NB4 (cell line): ENCODE data around the gene ATG4C.

ENCODE experiments used
- CTCF ChIP-seq: IDR thresholded peaks from one replicate; pipeline ENCODE4 v1.5.1; 2012; ENCODE audit warnings: low read depth, low read length
- MYC ChIP-seq: IDR thresholded peaks from 2 replicates; pipeline ENCODE4 v1.6.1; 2011; ENCODE audit warnings: low read depth, low read length
- POLR2A ChIP-seq: IDR thresholded peaks from 2 replicates; pipeline ENCODE4 v1.6.1; 2011; ENCODE audit warnings: mild to moderate bottlenecking; ENCODE audit not compliant: insufficient read length; ENCODE audit errors: extremely low read depth

- TF ChIP-seq POLR2A, result no peak
- no peak for TF ChIP-seq CTCF
- TF ChIP-seq MYC, result no peak
Measured at GRCh38 chr1:62856960-62857359, 73.0 kb downstream of the ATG4C start.
